Stimulated activated CD8-positive, alpha-beta memory T cell treated with anti-CD3 and anti-CD28 coated beads, Interleukin-12 subunit alpha, Interleukin-12 subunit beta, amount 100 ng/mL, for 4 hours (primary cell): ENCODE results near the gene MYLK.

ENCODE experiments used
- DNase-seq: peaks from one replicate; pipeline ENCODE4 v3.0.0-alpha.2; 2020; ENCODE audit warnings: low read depth

The MYLK gene

GRCh38 chr3:123872621-123873020 lies 11.5 kb downstream of the MYLK start:
- no peak for DNase-seq

DNA sequence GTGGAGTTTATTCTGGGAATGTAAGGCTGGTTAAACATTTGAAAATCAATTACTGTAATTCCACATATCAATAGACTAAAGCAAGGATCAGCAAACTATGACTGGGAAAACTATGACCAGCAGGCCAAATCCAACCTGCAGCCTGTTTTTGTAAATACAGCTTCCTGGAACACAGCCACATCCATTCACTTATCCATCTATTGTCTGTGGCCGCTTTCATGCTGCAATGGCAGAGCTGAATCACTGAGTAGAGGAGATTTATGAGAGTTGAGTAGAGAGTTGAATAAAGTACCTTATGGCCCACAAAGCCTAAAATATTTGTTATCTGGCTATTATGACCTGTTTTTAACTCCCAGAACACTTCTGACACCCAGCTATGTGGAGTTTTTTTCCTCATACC lies 12.2 kb downstream of the MYLK start:
- no peak for DNase-seq

DNA sequence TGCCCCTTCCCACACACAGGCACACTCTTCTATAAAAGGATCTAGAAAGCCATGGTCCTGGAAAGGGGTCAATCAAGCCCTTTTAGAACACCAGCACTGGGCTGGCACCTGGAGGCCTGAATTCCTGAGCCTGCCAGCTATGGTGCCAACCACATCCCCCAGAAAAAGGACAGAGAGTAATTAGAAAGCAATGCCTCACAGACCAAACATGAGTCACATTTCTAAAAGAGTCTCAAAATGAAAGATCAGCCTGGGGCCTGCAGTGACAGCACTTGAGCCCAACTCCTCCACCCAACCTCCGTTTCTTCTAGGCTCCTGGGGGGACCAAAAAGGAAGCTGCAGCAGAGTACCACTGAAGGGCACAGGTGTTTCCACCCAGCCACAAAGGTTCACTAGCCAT lies 14.1 kb downstream of the MYLK start:
- no peak for DNase-seq

- DNase-seq = no peak
These were observed 15.0 kb downstream of the MYLK start for GRCh38 chr3:123869165-123869564.

GRCh38 chr3:123864706-123865105 lies 19.4 kb downstream of the MYLK start:
- no peak for DNase-seq

DNA sequence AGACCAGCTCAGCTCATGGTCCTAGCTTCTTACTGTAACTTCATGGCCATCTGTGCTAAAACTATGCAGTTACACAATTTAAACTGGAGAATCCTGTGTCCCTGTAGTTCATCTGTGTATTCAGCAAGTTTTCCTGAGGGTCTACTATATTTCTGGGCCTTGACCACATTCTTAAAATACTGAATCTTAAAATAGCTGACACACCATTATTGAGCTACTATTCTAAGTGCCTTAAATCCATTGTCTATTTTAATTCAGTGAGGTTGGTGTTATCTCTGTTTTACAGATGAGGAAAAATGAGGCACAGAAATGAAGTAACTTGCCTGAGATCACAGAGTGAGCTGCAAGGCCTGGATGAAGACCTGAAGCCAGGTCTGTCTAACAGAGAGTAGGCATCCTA lies 22.0 kb downstream of the MYLK start:
- DNase-seq = no peak

DNA sequence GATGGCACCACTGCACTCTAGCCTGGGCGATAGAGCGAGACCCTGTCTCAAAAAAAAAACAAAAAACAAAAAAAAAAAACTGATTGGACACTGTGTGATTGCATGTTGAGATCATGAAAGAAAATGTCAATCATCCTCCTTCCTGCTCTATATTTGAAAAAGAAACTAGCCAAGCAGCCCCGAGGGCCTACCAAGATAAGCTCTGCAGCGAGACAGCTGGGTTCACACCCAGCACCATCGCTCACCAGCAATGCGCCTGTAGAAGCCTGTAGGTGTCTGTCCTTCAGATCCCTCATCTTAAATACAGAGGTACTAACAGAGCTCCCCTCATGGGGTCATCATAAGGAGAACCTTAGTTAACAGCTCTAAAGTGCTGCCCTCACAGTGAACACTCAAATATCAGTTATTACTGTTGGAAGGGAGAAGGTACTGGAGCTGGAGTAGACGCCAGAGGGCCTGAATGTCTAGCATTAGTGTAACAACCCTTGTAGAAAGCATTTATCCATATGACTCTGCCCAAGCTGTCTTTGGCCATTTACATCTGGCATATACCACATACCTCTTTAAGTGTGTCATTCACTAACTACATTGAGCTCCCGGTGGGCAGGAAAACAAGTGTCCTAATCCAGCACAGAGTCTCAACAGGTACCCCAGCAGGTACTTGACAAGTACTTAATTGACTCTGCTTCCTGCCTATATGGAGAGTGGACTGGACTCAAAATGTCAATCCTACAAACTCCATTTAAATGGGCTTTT lies 22.9 kb downstream of the MYLK start:
- DNase-seq = no peak

GRCh38 chr3:123859177-123859576 lies 25.0 kb downstream of the MYLK start:
- DNase-seq = no peak

DNA sequence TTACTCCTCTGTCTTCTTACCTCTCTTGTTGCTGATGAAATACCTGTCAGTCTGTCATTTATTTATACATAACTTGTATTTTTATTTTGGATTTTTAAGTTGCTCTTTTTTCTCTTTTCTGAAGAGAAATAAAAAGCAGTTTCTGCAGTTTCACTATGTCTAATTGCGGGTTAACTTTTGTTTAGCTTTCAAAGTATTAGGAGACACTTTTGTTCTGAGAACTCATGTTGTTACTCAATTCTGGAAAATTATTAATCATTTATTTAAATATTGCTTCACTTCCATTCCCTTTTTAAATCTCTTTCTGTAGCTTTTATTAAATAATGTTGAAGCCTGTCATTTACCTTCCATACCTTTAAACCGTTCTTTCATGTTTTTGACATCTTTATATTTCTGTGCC lies 29.2 kb downstream of the MYLK start:
- DNase-seq = no peak

GRCh38 chr3:123853686-123854372 lies 30.3 kb downstream of the MYLK start:
- no peak for DNase-seq

- DNase-seq = no peak
These were observed 36.9 kb downstream of the MYLK start for GRCh38 chr3:123847209-123847608.

GRCh38 chr3:123843668-123844067 lies 40.5 kb downstream of the MYLK start:
- DNase-seq = no peak

- DNase-seq = no peak
These were observed 41.4 kb downstream of the MYLK start for GRCh38 chr3:123842711-123843110.

DNA sequence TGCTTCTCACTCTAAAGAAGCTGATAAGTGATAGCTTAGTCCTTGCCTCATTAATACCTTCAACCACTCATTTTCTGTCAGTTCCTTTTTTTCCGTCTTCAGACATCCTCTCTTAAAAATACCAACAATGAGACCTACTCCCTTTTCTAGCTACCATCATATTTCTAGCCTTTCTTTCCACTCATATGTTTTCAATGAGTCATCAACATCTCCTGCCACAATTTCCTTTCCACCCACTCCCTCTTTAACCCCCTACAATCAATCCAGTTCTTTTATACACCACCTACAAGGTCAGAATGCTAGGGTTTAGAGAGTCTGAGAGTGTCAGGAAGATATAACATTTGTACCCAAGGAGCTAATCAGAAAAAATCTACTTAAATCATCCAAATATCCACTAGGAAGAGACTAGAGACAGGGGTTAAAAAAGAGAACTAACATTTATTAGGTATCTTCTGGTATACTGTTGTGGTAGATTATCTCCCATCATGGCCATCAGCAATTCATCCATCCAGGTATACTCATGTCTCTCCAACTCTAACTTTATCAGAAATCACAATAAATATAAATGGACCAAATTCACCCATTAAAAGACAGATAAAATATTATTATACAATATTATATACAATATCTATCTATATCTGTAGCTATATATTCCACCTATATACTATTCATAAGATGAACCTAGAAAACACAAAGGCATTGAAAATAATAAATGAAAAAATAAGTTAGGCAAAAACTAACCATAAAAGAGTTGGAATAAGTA lies 42.5 kb downstream of the MYLK start:
- DNase-seq = no peak

- no peak for DNase-seq
These were observed 43.2 kb downstream of the MYLK start for GRCh38 chr3:123840961-123841360.

DNA sequence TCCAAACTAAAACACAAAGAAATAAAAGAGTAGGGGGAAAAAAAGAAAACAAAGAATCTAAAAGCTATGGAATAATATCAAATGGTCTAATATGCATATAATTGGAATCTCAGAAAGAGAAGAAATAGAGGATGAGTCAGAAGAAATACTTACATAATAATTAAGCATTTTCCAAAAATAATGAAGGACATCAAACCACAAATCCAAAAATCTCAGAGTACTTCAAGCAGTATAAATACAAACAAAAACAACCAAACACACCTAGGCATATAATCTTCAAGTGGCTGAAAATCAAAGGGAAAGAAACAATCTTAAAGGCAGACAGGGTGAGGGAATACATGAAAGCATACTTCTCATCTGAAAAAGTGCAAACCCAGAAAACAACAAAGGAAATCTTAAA lies 46.3 kb downstream of the MYLK start:
- DNase-seq = no peak

- no peak for DNase-seq
These were observed 49.5 kb downstream of the MYLK start for GRCh38 chr3:123834631-123835030.

GRCh38 chr3:123833398-123833785 lies 50.7 kb downstream of the MYLK start:
- no peak for DNase-seq

- DNase-seq = no peak
These were observed 51.3 kb downstream of the MYLK start for GRCh38 chr3:123832692-123833397.

- DNase-seq = no peak
These were observed 52.7 kb downstream of the MYLK start for GRCh38 chr3:123831420-123831819.

GRCh38 chr3:123821920-123822319 lies 62.2 kb downstream of the MYLK start:
- no peak for DNase-seq

GRCh38 chr3:123819949-123820348 lies 64.2 kb downstream of the MYLK start:
- DNase-seq = no peak
